ENCODE measurements around the gene SWT1.

DNA sequence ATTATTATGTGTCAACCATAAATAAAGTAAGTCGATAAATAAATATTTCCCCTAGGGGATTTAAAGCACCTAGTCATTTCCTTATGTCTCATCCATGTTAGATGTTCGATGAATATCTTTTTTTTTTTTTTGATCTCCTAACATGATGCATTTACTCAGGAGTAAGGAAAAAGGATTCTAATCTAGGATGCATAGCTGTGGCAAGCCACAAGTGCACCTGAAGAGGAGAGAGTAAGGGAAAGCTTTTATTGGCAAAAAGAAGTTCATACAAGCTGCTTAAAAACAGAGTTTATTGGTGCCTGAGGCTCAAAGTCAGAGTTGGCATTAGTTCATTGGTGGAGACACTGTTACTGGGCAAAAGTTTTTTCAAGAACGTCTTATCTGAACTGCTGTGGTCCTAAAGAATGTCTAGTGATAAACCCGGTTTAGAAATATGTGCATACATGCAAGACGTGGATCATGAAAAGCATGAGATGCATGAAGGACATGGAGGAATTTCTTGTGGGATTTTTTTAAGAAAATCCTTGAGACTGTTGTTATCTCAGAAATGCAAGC, 51.7 kb downstream of the SWT1 start:
- TF ChIP-seq EZH2phosphoT487 (IDR thresholded peaks at IDR 0.05; ENCODE audit: borderline replicate concordance, low read depth) (no peak), SMC3 (IDR thresholded peaks at IDR 0.05; ENCODE audit: low read depth, low read length) (no peak), MEF2A (IDR thresholded peaks at IDR 0.05; ENCODE audit: borderline replicate concordance, low read depth) (no peak)
- TF ChIP-seq, protein P1, sequence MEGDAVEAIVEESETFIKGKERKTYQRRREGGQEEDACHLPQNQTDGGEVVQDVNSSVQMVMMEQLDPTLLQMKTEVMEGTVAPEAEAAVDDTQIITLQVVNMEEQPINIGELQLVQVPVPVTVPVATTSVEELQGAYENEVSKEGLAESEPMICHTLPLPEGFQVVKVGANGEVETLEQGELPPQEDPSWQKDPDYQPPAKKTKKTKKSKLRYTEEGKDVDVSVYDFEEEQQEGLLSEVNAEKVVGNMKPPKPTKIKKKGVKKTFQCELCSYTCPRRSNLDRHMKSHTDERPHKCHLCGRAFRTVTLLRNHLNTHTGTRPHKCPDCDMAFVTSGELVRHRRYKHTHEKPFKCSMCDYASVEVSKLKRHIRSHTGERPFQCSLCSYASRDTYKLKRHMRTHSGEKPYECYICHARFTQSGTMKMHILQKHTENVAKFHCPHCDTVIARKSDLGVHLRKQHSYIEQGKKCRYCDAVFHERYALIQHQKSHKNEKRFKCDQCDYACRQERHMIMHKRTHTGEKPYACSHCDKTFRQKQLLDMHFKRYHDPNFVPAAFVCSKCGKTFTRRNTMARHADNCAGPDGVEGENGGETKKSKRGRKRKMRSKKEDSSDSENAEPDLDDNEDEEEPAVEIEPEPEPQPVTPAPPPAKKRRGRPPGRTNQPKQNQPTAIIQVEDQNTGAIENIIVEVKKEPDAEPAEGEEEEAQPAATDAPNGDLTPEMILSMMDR (IDR thresholded peaks at IDR 0.05): no peak
